Large intestine (tissue), 3 donors: ENCODE results near the gene MSRB2. TPM values are rescaled to one million over a fixed set of nuclear protein-coding genes. Genes with fewer than 3 reads are reported as not detected.
A peak's percentile ranks its signal among the peaks of the same experiment; 100 is the strongest.

ENCODE experiments used
- DNase-seq, 2 donors: peaks; one replicate each; pipeline versions ENCODE4 v3.0.0 to v3.0.0-alpha.2; 2013
- H3K27ac ChIP-seq: one replicate; pipeline ENCODE4 v1.5.1; 2013; ENCODE audit warnings: low read length
- H3K27me3 ChIP-seq: 2 replicates; pipeline ENCODE4 v1.6.1; 2013; ENCODE audit warnings: low read length; ENCODE audit not compliant: control insufficient read depth, insufficient read depth
- H3K36me3 ChIP-seq: 2 replicates; pipeline ENCODE4 v1.6.1; 2013; ENCODE audit warnings: low read length; ENCODE audit not compliant: control insufficient read depth, insufficient read depth
- H3K4me1 ChIP-seq: one replicate; pipeline ENCODE4 v1.6.1; 2013; ENCODE audit warnings: low read length; ENCODE audit not compliant: control insufficient read depth, insufficient read depth
- H3K4me3 ChIP-seq: one replicate; pipeline ENCODE4 v1.5.1; 2013; ENCODE audit warnings: low read length
- H3K9me3 ChIP-seq: one replicate; pipeline ENCODE4 v1.6.1; 2013; ENCODE audit warnings: mild to moderate bottlenecking, low read depth, low read length, moderate library complexity; ENCODE audit not compliant: control insufficient read depth
- WGBS: methylation state at CpG from one replicate; pipeline ENCODE4 v1.1.5; 2013; ENCODE audit warnings: low lambda C conversion rate; ENCODE audit not compliant: insufficient coverage; 5-methylcytosine and 5-hydroxymethylcytosine counted together
- polyA plus RNA-seq: library from polyadenylated mRNA; unstranded; fragments of 120-200 nt; gene quantifications from one replicate; pipeline ENCODE4 v1.2.1, GENCODE V29; 2013

Gene MSRB2
- polyA plus RNA-seq, 1 donor: 37.9 TPM

- Histone ChIP-seq H3K27me3 (no peaks in the 10 kb centered on the region), H3K4me1 (no peaks in the 10 kb centered on the region), H3K36me3 (no peaks in the 10 kb centered on the region), H3K27ac (no peak overlapping the region), H3K9me3 (no peaks in the 10 kb centered on the region), H3K4me3 (no peak overlapping the region)
- no CpG with 5 or more reads among the region's 9 CpGs for WGBS
- DNase-seq: no peak
Observed at GRCh38 chr10:23146258-23146657, 50.9 kb downstream of the MSRB2 start.

- Histone ChIP-seq H3K27me3 (no peaks in the 10 kb centered on the region), H3K4me1 (no peaks in the 10 kb centered on the region), H3K36me3 (no peaks in the 10 kb centered on the region), H3K27ac (no peak overlapping the region), H3K9me3 (no peaks in the 10 kb centered on the region), H3K4me3 (no peak overlapping the region)
- no CpG with 5 or more reads among the region's 6 CpGs for WGBS
- DNase-seq: no peak
Observed at GRCh38 chr10:23147035-23147434, 51.7 kb downstream of the MSRB2 start.

- H3K27me3 ChIP-seq: no peaks in the 10 kb centered on the region
- no peak for DNase-seq
- no peak overlapping the region for H3K4me3 ChIP-seq
- 83% methylated on average over 1 of the region's 19 CpGs for WGBS
- H3K36me3 ChIP-seq: no peaks in the 10 kb centered on the region
- no peak overlapping the region for H3K27ac ChIP-seq
- H3K9me3 ChIP-seq: no peaks in the 10 kb centered on the region
- H3K4me1 ChIP-seq: no peaks in the 10 kb centered on the region
Observed at GRCh38 chr10:23148214-23148613, 52.8 kb downstream of the MSRB2 start.

- Histone ChIP-seq H3K36me3 (no peaks in the 10 kb centered on the region), H3K4me3 (no peak overlapping the region), H3K4me1 (no peaks in the 10 kb centered on the region), H3K27me3 (no peaks in the 10 kb centered on the region), H3K27ac (no peak overlapping the region), H3K9me3 (no peaks in the 10 kb centered on the region)
- no peak for DNase-seq
- WGBS: no CpG with 5 or more reads among the region's 4 CpGs
Observed at GRCh38 chr10:23150091-23150490, 54.7 kb downstream of the MSRB2 start.

GRCh38 chr10:23150610-23151009 is 55.2 kb downstream of the MSRB2 start:
- H3K27me3 ChIP-seq: no peaks in the 10 kb centered on the region
- no peak for DNase-seq
- no peak overlapping the region for H3K27ac ChIP-seq
- H3K4me3 ChIP-seq: no peak overlapping the region
- no peaks in the 10 kb centered on the region for H3K4me1 ChIP-seq
- no peaks in the 10 kb centered on the region for H3K9me3 ChIP-seq
- no peaks in the 10 kb centered on the region for H3K36me3 ChIP-seq
- no CpG with 5 or more reads among the region's 12 CpGs for WGBS

- Histone ChIP-seq H3K4me3 (no peak overlapping the region), H3K9me3 (no peaks in the 10 kb centered on the region), H3K4me1 (no peaks in the 10 kb centered on the region), H3K36me3 (no peaks in the 10 kb centered on the region), H3K27me3 (peaks cover 3% of the 10 kb centered on the region), H3K27ac (no peak overlapping the region)
- no peak for DNase-seq
- no CpG with 5 or more reads among the region's 7 CpGs for WGBS
Observed at GRCh38 chr10:23151071-23151470, 55.7 kb downstream of the MSRB2 start.

GRCh38 chr10:23155169-23155568 is 59.8 kb downstream of the MSRB2 start:
- Histone ChIP-seq H3K9me3 (no peaks in the 10 kb centered on the region), H3K27ac (no peak overlapping the region), H3K4me3 (no peak overlapping the region), H3K4me1 (no peaks in the 10 kb centered on the region), H3K27me3 (peaks cover 10% of the 10 kb centered on the region), H3K36me3 (no peaks in the 10 kb centered on the region)
- DNase-seq: no peak
- WGBS: 100% methylated on average over 1 of the region's 7 CpGs

- H3K27me3 ChIP-seq: peaks cover 13% of the 10 kb centered on the region
- no peaks in the 10 kb centered on the region for H3K4me1 ChIP-seq
- no peaks in the 10 kb centered on the region for H3K9me3 ChIP-seq
- no peaks in the 10 kb centered on the region for H3K36me3 ChIP-seq
- H3K27ac ChIP-seq: no peak overlapping the region
- no peak for DNase-seq
- WGBS: 89% methylated on average over 2 of the region's 10 CpGs
- no peak overlapping the region for H3K4me3 ChIP-seq
Observed at GRCh38 chr10:23156447-23157150, 61.2 kb downstream of the MSRB2 start.

- Histone ChIP-seq H3K4me1 (no peaks in the 10 kb centered on the region), H3K9me3 (no peaks in the 10 kb centered on the region)
- WGBS: no CpG with 5 or more reads among the region's 14 CpGs
Observed at GRCh38 chr10:23157239-23157681, 61.9 kb downstream of the MSRB2 start.

GRCh38 chr10:23157691-23158369 is 62.5 kb downstream of the MSRB2 start:
- H3K4me1 ChIP-seq: no peaks in the 10 kb centered on the region
- no peak overlapping the region for H3K27ac ChIP-seq
- H3K36me3 ChIP-seq: no peaks in the 10 kb centered on the region
- no peak overlapping the region for H3K4me3 ChIP-seq
- peaks cover 16% of the 10 kb centered on the region for H3K27me3 ChIP-seq
- peak in 1 of 2 donors; percentile 5 for DNase-seq
- no CpG with 5 or more reads among the region's 12 CpGs for WGBS
- no peaks in the 10 kb centered on the region for H3K9me3 ChIP-seq

More at GRCh38 chr10:23157239-23157681, 61.9 kb downstream of the MSRB2 start:
- DNase-seq: no peak
- no peak overlapping the region for H3K4me3 ChIP-seq
- H3K27me3 ChIP-seq: peaks cover 16% of the 10 kb centered on the region
- H3K36me3 ChIP-seq: no peaks in the 10 kb centered on the region
- no peak overlapping the region for H3K27ac ChIP-seq
